Thyroid gland (tissue), 4 donors: ENCODE measurements around the gene KIF20B. TPM values are rescaled to one million over a fixed set of nuclear protein-coding genes. Genes with fewer than 3 reads are reported as not detected.
"Not testable (repeated sequence)": the region's sequence is repeated elsewhere in the genome, so short reads cannot be mapped to it uniquely, and the experiment has no call there.

Experiments
- DNase-seq, 2 donors: peaks; one replicate each; pipeline ENCODE4 v3.0.0-alpha.2; 2019
- H3K27ac ChIP-seq, 3 donors: fragments of 200-600 bp; sonication (generic); 1 replicate in 2 of 3; 2 replicates in 1 of 3; pipeline ENCODE4 v1.5.1; 2016 to 2019; ENCODE audit warnings: mild to moderate bottlenecking in 1 of 3, moderate library complexity in 1 of 3
- H3K27me3 ChIP-seq: fragments of 200-600 bp; sonication (generic); one replicate; pipeline ENCODE4 v1.5.1; 2019
- H3K36me3 ChIP-seq, 2 donors: fragments of 200-600 bp; sonication (generic); one replicate each; pipeline ENCODE4 v1.5.1; 2016 to 2019
- H3K4me1 ChIP-seq, 2 donors: fragments of 200-600 bp; sonication (generic); one replicate each; pipeline ENCODE4 v1.5.1; 2017 to 2019
- H3K4me3 ChIP-seq, 3 donors: fragments of 200-600 bp; sonication (generic); replicated peaks in 1 of 3; 1 replicate in 2 of 3; 2 replicates in 1 of 3; pipeline ENCODE4 v1.5.1; 2016; ENCODE audit warnings: mild to moderate bottlenecking in 1 of 3
- H3K9me3 ChIP-seq: fragments of 200-600 bp; sonication (generic); one replicate; pipeline ENCODE4 v1.5.1; 2017
- POLR2A ChIP-seq, 2 donors: fragments of 450-650 bp; IDR thresholded peaks; one replicate each; pipeline ENCODE4 v1.6.1; 2017; ENCODE audit warnings: antibody characterized with exemption in 2 of 2, mild to moderate bottlenecking in 2 of 2, moderate library complexity in 1 of 2
- WGBS, 2 donors: methylation state at CpG; one replicate each; pipeline ENCODE4 v1.1.5; 2017; 5-methylcytosine and 5-hydroxymethylcytosine counted together
- intact Hi-C: fragments of 100-400 bp; cut with DNase I; formaldehyde crosslinking; loops from one replicate; pipeline ENCODE4 v1.15.1; 2023
- total RNA-seq, 4 donors: library from RNA; depleted of rRNA; stranded (reverse); fragments of >200 nt; gene quantifications; one replicate each; pipeline ENCODE4 v1.2.3, GENCODE V29; 2016
- TF ChIP-seq, protein P1 (sequence below), 6 experiments: fragments of 200-600 bp in 3 of 6; fragments of 450-650 bp in 3 of 6; sonication (generic) in 3 of 6; IDR thresholded peaks; one replicate each; pipeline ENCODE4 v1.5.1; 2016 to 2019; ENCODE audit warnings: antibody characterized with exemption in 6 of 6, mild to moderate bottlenecking in 2 of 6, inconsistent platforms in 1 of 6, moderate library complexity in 1 of 6

The KIF20B gene
- total RNA-seq, 4 donors from 2014 or later: 3.8 to 6.2 (median 4.5) TPM

DNA sequence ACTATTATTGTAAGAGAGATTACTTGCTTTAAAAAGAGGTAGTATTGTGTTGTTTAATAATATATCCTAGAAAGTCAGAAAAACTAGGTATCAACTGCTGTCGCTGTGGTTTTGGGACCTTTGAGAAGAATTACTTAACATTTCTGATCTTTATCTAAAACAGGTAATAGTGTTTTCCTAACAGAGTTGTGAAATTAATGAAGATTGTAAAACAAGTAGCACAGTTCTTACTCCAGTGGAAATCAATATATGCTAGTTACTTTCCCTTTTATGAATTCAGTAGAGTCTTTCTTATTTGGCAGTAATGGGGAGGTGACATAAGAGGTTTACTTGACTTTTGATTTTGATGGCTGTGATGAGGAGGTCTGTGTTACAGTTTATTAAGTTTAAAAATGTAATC, 58.1 kb downstream of the KIF20B start:
- Histone ChIP-seq H3K4me3 (no peak overlapping the region), H3K4me1 (no peaks in the 10 kb centered on the region), H3K9me3 (no peaks in the 10 kb centered on the region), H3K27ac (no peak overlapping the region), H3K36me3 (peaks cover 0 to 3% of the 10 kb centered on the region in 2 donors), H3K27me3 (no peaks in the 10 kb centered on the region)
- intact Hi-C loops: no loop called here
- no peak for DNase-seq
- TF ChIP-seq, protein P1, sequence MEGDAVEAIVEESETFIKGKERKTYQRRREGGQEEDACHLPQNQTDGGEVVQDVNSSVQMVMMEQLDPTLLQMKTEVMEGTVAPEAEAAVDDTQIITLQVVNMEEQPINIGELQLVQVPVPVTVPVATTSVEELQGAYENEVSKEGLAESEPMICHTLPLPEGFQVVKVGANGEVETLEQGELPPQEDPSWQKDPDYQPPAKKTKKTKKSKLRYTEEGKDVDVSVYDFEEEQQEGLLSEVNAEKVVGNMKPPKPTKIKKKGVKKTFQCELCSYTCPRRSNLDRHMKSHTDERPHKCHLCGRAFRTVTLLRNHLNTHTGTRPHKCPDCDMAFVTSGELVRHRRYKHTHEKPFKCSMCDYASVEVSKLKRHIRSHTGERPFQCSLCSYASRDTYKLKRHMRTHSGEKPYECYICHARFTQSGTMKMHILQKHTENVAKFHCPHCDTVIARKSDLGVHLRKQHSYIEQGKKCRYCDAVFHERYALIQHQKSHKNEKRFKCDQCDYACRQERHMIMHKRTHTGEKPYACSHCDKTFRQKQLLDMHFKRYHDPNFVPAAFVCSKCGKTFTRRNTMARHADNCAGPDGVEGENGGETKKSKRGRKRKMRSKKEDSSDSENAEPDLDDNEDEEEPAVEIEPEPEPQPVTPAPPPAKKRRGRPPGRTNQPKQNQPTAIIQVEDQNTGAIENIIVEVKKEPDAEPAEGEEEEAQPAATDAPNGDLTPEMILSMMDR (IDR thresholded peaks at IDR 0.05): no peak
- no peak for TF ChIP-seq POLR2A (IDR thresholded peaks at IDR 0.05)
- 90% methylated on average over 1 of the region's 1 CpG for WGBS, 2 donors

DNA sequence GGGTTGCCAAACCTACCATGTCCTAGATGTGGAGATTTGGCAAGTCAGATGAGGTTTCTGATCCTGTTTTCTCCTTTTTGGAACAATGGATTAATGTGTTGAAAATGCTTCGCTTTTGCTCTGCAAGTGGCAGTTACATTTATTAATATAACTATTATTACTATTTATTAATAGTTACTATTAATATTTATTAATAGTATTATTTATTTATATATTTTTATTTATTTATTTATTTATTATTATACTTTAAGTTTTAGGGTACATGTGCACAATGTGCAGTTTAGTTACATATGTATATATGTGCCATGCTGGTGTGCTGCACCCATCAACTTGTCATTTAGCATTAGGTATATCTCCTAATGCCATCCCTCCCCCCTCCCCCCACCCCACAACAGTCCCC, 62.3 kb downstream of the KIF20B start:
- intact Hi-C loops, H3K27ac ChIP-seq, H3K4me3 ChIP-seq, DNase-seq, H3K9me3 ChIP-seq, H3K27me3 ChIP-seq, H3K36me3 ChIP-seq, H3K4me1 ChIP-seq: not testable (repeated sequence)
- WGBS, 2 donors: 94 to 96% methylated on average over 1 of the region's 1 CpG

DNA sequence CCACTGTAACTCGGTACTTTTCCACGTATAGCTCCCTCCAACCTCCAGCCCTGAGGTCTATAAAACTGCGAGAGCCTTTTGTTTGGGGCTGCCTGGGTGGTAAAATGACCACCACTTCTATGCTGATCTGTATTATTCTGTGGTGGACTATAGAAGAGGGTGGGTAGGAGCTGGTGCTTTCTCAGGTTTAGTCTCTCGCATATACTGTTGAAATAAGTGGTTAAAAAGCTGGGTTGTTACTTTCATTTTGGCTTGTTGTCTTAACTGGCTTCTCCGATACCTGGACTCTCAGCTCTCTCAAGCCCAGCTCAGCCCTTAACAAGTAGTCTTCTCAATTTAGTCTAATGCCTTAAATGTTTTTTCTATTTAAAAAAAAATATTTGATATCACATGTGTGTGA, 70.3 kb downstream of the KIF20B start:
- intact Hi-C loops: no loop called here
- Histone ChIP-seq H3K4me3 (no peak overlapping the region), H3K27me3 (no peaks in the 10 kb centered on the region), H3K27ac (no peak overlapping the region), H3K4me1 (no peaks in the 10 kb centered on the region), H3K9me3 (no peaks in the 10 kb centered on the region), H3K36me3 (no peaks in the 10 kb centered on the region)
- TF ChIP-seq, protein P1 (IDR thresholded peaks at IDR 0.05): no peak
- TF ChIP-seq POLR2A (IDR thresholded peaks at IDR 0.05): no peak
- DNase-seq: no peak
- WGBS, 2 donors: 85 to 91% methylated on average over 5 of the region's 5 CpGs

DNA sequence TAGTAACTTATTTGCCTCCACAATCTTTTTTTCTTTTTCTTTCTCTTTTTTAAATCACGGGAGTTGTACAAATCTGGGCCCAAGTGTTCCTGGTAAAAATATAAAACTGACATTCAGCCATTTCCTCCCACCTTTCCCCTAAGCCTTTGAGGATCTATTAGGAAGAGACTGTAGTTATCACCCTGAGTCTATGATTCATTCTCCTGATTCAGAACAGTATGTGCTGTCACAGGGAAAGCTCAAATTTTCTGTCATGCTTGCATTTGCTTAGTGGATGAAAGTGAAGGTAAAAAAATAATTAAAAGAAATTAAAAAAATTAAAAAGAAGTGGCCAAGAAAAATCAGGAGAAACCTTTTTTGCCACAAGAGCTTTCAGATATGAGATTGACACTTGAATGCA, 71.7 kb downstream of the KIF20B start:
- no peak for DNase-seq
- H3K36me3 ChIP-seq: no peaks in the 10 kb centered on the region
- no peak overlapping the region for H3K27ac ChIP-seq
- H3K4me1 ChIP-seq: no peaks in the 10 kb centered on the region
- 50 to 95% methylated on average over 1 of the region's 1 CpG for WGBS, 2 donors
- H3K9me3 ChIP-seq: no peaks in the 10 kb centered on the region
- intact Hi-C loops: no loop called here
- TF ChIP-seq POLR2A (IDR thresholded peaks at IDR 0.05): no peak
- TF ChIP-seq, protein P1 (IDR thresholded peaks at IDR 0.05): no peak
- H3K27me3 ChIP-seq: no peaks in the 10 kb centered on the region
- H3K4me3 ChIP-seq: no peak overlapping the region

DNA sequence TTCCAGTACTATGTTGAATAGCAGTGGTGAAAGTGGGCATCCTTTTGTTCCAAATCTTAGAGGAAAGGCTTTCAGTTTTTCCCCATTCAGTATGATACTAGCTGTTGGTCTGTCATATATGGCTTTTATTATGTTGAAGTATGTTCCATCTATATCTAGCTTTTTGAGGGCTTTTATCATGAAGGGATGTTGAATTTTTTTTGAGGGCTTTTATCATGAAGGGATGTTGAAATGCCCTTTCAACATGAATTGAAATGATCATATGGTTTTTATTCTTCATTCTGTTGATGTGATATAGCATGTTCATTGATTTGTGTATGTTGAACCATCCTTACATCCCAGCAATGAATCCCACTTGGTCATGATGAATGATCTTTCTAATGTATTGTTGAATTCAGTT, 75.3 kb downstream of the KIF20B start:
- Histone ChIP-seq H3K36me3 (no peaks in the 10 kb centered on the region), H3K9me3 (no peaks in the 10 kb centered on the region), H3K4me1 (no peaks in the 10 kb centered on the region), H3K4me3 (no peak overlapping the region), H3K27me3 (no peaks in the 10 kb centered on the region), H3K27ac (no peak overlapping the region)
- DNase-seq: no peak
- intact Hi-C loops: no loop called here
- TF ChIP-seq, protein P1 (IDR thresholded peaks at IDR 0.05): no peak
- no peak for TF ChIP-seq POLR2A (IDR thresholded peaks at IDR 0.05)

DNA sequence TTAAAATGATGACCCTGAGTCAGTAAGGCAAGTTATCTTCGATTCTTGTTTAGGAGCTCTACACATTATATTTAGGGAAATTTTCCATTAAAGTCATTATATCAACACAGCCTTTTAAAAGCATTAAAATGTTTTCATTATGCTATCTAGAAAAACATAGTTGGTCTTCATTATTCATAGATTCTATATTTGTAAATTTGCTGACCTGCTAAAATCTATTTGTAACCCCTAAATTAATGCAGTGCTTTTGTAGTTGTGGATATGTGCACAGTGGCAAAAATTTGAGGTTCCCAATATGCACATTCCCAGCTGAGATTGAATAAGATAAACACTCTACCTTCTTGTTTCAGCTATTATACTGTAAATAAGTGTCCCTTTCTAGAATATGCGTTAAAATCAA, 81.1 kb downstream of the KIF20B start:
- WGBS, 2 donors: 88 to 96% methylated on average over 2 of the region's 2 CpGs
- Histone ChIP-seq H3K4me3 (no peak overlapping the region), H3K36me3 (no peaks in the 10 kb centered on the region), H3K27ac (no peak overlapping the region), H3K9me3 (no peaks in the 10 kb centered on the region), H3K27me3 (no peaks in the 10 kb centered on the region), H3K4me1 (no peaks in the 10 kb centered on the region)
- intact Hi-C loops: no loop called here
- no peak for DNase-seq
- TF ChIP-seq, protein P1 (IDR thresholded peaks at IDR 0.05): no peak
- TF ChIP-seq POLR2A (IDR thresholded peaks at IDR 0.05): no peak
